HL-60/S4 treated with retinoic acid at 250 ng/mL for 4 days and 3 days (cell line): Measurements from ENCODE around the gene SH3YL1.

Experiments
- in situ Hi-C: fragments of 300-500 bp; cut with MboI; formaldehyde crosslinking; loops from 2 replicates; pipeline ENCODE4 v1.7.0; 2022; ENCODE audit warnings: low sequenced_read_pairs

Gene SH3YL1

GRCh38 chr2:263774-264492 is at the start of gene SH3YL1:
SH3YL1 (minus strand) TSS chr2:264032; CDS start chr2:263984, 48 bp downstream.
- in situ Hi-C loops: no loop called here

- in situ Hi-C loops: no loop called here
These were observed 47.2 kb upstream of the SH3YL1 start for GRCh38 chr2:310994-311393.

GRCh38 chr2:309954-310510 is 46.2 kb upstream of the SH3YL1 start:
- in situ Hi-C loops: no loop called here

- in situ Hi-C loops: no loop called here
These were observed 45.5 kb upstream of the SH3YL1 start for GRCh38 chr2:309148-309953.

- in situ Hi-C loops: no loop called here
These were observed 41.5 kb upstream of the SH3YL1 start for GRCh38 chr2:305366-305765.

GRCh38 chr2:296354-296753 is 32.5 kb upstream of the SH3YL1 start:
- in situ Hi-C loops: no loop called here

- in situ Hi-C loops: no loop called here
These were observed 31.3 kb upstream of the SH3YL1 start for GRCh38 chr2:295090-295489.

- in situ Hi-C loops: no loop called here
These were observed 26.4 kb upstream of the SH3YL1 start for GRCh38 chr2:290090-290722.

- in situ Hi-C loops: no loop called here
These were observed 25.7 kb upstream of the SH3YL1 start for GRCh38 chr2:289362-290089.

- in situ Hi-C loops: no loop called here
These were observed 25.0 kb upstream of the SH3YL1 start for GRCh38 chr2:288758-289361.

- in situ Hi-C loops: no loop called here
These were observed 24.3 kb upstream of the SH3YL1 start, which contains the start of gene ALKAL2 for GRCh38 chr2:287911-288757. ALKAL2 (minus strand) TSS chr2:288091; CDS start chr2:287835, 256 bp downstream.

GRCh38 chr2:287471-287885 is 23.6 kb upstream of the SH3YL1 start:
- in situ Hi-C loops: no loop called here

- in situ Hi-C loops: no loop called here
These were observed 23.1 kb upstream of the SH3YL1 start for GRCh38 chr2:286774-287392.

- in situ Hi-C loops: no loop called here
These were observed 22.2 kb upstream of the SH3YL1 start for GRCh38 chr2:286035-286434.

GRCh38 chr2:285531-285930 is 21.7 kb upstream of the SH3YL1 start:
- in situ Hi-C loops: no loop called here

GRCh38 chr2:284896-285492 is 21.2 kb upstream of the SH3YL1 start:
- in situ Hi-C loops: no loop called here

GRCh38 chr2:283996-284794 is 20.4 kb upstream of the SH3YL1 start:
- in situ Hi-C loops: no loop called here
